Mammary epithelial cell (primary cell): ENCODE measurements around the gene ARHGEF19.

ENCODE experiments used
- EZH2 ChIP-seq: IDR thresholded peaks from 2 replicates; pipeline ENCODE4 v1.6.1; 2012; ENCODE audit warnings: low read length, inconsistent platforms, borderline replicate concordance
- TF ChIP-seq, protein P1 (sequence below), 2 donors: IDR thresholded peaks in 1 of 2; conservative IDR thresholded peaks in 1 of 2; 2 replicates each; pipeline ENCODE4 v1.5.1; 2011 to 2012; ENCODE audit warnings: inconsistent platforms in 2 of 2, low read length in 2 of 2, mild to moderate bottlenecking in 2 of 2, control low read depth in 1 of 2, low read depth in 1 of 2; ENCODE audit not compliant: insufficient read depth in 1 of 2; ENCODE audit errors: extremely low read depth in 1 of 2

DNA sequence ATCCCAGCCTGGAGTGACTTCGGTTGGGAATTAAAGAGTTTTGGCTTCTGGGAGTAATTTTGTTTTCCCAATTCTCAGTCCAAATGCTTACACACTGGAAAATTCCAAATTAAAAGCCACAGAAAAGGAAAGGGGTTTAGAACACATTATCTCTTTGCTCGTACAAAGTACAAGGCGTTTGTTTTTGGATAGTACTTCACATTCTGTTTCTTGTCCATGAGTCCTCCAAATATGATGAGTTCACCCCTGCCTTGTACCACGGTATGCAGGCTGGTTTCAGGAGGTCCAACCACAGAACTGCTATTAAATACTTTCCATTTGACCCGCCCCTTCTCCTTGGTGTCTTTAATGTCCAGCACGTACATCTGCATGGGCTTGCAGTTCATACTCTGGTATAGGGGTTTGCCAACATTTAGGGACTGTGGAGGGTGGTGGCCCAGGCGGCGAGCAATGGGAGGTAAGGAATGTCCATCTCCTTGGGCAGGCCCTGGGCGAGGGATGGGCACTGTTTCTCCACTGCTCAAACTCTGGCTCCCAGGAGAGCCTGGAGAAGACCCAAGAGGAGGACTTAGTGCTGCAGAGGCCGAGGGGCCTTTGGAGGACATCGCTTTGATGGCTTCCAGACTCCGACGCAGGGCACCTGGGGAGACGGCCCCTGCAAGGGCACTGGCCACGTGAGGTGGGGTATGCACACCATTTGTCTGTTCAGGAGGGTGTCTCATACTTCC lies 38.2 kb upstream of the ARHGEF19 start:
- TF ChIP-seq, protein P1, sequence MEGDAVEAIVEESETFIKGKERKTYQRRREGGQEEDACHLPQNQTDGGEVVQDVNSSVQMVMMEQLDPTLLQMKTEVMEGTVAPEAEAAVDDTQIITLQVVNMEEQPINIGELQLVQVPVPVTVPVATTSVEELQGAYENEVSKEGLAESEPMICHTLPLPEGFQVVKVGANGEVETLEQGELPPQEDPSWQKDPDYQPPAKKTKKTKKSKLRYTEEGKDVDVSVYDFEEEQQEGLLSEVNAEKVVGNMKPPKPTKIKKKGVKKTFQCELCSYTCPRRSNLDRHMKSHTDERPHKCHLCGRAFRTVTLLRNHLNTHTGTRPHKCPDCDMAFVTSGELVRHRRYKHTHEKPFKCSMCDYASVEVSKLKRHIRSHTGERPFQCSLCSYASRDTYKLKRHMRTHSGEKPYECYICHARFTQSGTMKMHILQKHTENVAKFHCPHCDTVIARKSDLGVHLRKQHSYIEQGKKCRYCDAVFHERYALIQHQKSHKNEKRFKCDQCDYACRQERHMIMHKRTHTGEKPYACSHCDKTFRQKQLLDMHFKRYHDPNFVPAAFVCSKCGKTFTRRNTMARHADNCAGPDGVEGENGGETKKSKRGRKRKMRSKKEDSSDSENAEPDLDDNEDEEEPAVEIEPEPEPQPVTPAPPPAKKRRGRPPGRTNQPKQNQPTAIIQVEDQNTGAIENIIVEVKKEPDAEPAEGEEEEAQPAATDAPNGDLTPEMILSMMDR (conservative IDR thresholded peaks at IDR 0.05 in 1 of 2, IDR thresholded peaks at IDR 0.05 in 1 of 2; ENCODE audit: extremely low read depth in 1 of 2, insufficient read depth in 1 of 2, low read depth in 1 of 2, low read length in 2 of 2) = no peak
- TF ChIP-seq EZH2 = no peak
